Measurements from ENCODE around the gene LRRC26. TPM values are rescaled to one million over a fixed set of nuclear protein-coding genes. Genes with fewer than 3 reads are reported as not detected.

The LRRC26 gene
- total and polyA plus RNA-seq, 4 donors: 0.12 to 5.2 (median 0.57) TPM

DNA sequence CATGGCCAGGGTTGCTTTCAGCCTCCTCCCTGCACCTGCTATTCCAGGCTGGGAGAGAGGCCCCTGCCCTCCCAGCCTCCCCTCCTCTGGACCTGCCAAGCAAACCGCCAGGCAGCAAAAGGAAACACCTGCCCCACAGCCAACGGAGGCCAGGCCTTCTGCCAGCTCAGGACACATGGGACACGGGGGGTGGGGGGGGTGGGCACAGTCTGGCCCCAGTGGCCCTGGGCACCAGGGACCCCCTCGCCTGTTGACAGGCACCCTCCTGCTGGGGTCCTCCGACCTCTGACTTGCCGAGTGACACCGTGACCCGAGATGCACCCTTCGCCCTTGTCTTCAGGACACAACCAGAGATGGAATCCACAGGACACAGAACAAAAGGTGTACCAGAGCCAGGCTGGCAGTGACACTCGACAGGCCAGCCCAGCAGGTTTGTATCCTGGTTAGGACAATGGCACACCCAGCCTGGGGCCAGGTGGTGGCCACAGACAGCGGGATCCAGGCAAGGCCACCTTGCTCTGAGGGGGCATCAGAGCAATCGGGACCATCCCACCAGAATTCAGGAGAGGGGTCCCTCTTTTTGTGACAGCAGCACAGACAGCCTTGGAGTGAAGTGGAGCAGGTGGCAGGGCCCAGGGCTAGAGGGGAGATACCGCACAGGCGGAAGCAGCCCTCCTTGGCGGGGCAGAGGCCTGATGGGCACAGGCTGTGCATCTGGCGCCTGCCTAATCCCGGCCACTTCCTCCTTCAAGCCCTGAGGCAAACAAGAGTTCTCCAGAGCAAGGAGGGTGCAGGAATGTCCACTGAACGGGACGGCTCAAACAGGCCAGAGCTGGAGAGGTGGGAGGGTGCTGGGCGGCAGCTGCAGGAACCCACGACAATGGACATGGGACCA, 3.3 kb upstream of the LRRC26 start:
- H3K27me3 ChIP-seq (ENCODE audit: control insufficient read depth in 3 of 3, insufficient read depth in 3 of 3, low read length in 2 of 3): peaks cover 0 to 11% (median 10%) of the 10 kb centered on the region in 3 donors
- no peaks in the 10 kb centered on the region for H3K9me3 ChIP-seq (ENCODE audit: control insufficient read depth in 4 of 4, insufficient read depth in 3 of 4, low read length in 3 of 4)
- ATAC-seq (ENCODE audit: insufficient read depth, low FRiP score) (no peak), DNase-seq (no peak)
- H3K27ac ChIP-seq (ENCODE audit: low read depth in 1 of 2, low read length in 1 of 2): no peak overlapping the region
- peaks cover 0 to 19% (median 0%) of the 10 kb centered on the region in 5 donors for H3K4me1 ChIP-seq (ENCODE audit: control insufficient read depth in 5 of 5, insufficient read depth in 5 of 5, low read length in 5 of 5)
- no peak overlapping the region for H3K9ac ChIP-seq (ENCODE audit: insufficient read depth in 1 of 2, low read length in 2 of 2)
- H3K36me3 ChIP-seq (ENCODE audit: control insufficient read depth in 4 of 4, insufficient read depth in 4 of 4, low read length in 4 of 4): peaks cover 0 to 10% (median 0%) of the 10 kb centered on the region in 4 donors
- no peak overlapping the region for H3K4me3 ChIP-seq
- TF ChIP-seq, protein P1, sequence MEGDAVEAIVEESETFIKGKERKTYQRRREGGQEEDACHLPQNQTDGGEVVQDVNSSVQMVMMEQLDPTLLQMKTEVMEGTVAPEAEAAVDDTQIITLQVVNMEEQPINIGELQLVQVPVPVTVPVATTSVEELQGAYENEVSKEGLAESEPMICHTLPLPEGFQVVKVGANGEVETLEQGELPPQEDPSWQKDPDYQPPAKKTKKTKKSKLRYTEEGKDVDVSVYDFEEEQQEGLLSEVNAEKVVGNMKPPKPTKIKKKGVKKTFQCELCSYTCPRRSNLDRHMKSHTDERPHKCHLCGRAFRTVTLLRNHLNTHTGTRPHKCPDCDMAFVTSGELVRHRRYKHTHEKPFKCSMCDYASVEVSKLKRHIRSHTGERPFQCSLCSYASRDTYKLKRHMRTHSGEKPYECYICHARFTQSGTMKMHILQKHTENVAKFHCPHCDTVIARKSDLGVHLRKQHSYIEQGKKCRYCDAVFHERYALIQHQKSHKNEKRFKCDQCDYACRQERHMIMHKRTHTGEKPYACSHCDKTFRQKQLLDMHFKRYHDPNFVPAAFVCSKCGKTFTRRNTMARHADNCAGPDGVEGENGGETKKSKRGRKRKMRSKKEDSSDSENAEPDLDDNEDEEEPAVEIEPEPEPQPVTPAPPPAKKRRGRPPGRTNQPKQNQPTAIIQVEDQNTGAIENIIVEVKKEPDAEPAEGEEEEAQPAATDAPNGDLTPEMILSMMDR (IDR thresholded peaks at IDR 0.05; ENCODE audit: control extremely low read depth, extremely low read depth): no peak
- 37 to 49% methylated on average over 20 to 21 of the region's 21 CpGs for WGBS, 2 donors

DNA sequence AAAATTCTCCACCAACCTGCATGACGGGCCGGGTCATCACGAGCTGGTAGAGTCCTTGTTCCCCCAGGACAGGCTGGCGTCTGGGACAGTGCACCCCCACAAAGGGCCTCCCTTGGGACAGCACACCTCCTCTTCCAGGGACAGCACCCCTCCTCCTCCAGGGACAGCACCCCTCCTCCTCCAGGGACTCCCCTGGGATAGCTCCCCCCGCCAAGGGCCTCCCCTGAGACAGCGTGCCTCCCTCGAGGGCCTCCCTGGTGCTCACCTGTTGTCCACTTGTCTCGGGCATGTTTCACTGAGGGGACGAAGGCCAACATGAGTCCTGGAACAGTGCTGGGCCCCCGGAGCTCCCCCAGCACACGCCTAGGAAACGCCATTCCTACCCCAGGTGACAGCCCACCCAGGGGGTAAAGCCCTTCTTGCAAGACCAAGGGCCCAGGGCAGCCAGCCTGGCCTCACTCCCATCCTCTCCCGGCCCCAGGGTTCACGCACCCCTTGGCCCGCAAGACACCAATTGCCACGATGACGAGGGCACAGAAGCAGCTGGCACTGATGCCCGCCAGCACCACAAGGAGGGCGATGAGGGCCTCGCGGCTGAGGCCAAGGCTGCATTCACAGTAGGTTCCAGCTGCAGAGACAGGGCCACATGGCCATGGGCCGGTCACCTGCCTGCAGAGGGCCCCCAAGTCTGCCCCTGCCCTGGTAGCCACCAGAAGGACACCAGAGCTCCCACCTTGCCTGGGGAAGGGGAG, 1.5 kb upstream of the LRRC26 start:
- Histone ChIP-seq H3K4me3 (no peak overlapping the region), H3K36me3 (ENCODE audit: control insufficient read depth in 4 of 4, insufficient read depth in 4 of 4, low read length in 4 of 4) (no peaks in the 10 kb centered on the region), H3K4me1 (ENCODE audit: control insufficient read depth in 5 of 5, insufficient read depth in 5 of 5, low read length in 5 of 5) (peaks cover 0 to 21% (median 0%) of the 10 kb centered on the region in 5 donors), H3K9ac (ENCODE audit: insufficient read depth in 1 of 2, low read length in 2 of 2) (no peak overlapping the region), H3K27me3 (ENCODE audit: control insufficient read depth in 3 of 3, insufficient read depth in 3 of 3, low read length in 2 of 3) (peaks cover 0 to 25% (median 17%) of the 10 kb centered on the region in 3 donors), H3K9me3 (ENCODE audit: control insufficient read depth in 4 of 4, insufficient read depth in 3 of 4, low read length in 3 of 4) (no peaks in the 10 kb centered on the region), H3K27ac (ENCODE audit: low read depth in 1 of 2, low read length in 1 of 2) (no peak overlapping the region)
- TF ChIP-seq, protein P1 (IDR thresholded peaks at IDR 0.05; ENCODE audit: control extremely low read depth, extremely low read depth): no peak
- no peak for ATAC-seq (ENCODE audit: insufficient read depth, low FRiP score)
- WGBS, 2 donors: 81 to 87% methylated on average over 22 of the region's 22 CpGs
- DNase-seq: no peak

DNA sequence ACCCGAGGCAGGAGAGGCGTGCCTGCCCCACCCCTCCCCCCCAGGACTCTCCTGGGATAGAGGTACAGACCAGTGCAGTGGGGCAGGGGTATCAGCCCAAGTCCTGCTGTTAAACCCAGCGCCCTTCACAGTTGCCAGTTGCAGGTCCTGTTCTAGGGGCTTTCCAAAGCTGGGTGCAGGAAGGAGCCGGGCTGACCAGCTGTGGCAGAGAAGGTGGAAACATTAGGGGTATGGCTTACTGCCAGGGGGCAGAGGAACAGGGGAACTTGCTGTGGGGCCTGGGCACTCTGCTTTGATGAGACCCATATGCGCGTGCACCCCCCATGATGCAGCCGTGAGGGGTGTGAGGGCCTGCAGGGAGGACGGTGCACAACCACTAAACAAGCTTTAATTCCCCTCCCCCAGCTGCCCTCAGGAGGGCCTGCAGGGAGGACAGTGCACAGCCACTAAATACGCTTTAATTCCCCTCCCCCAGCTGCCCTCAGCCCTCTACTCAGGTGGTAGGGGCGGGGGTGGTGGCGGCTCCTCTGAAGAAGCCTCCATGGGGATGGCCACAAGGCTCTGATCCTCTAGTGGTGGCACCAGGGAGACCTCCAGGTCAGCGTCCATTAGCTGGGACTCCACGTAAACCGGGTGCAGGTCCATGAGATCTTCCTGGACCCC, 766 bp upstream of the LRRC26 start:
- Histone ChIP-seq H3K4me1 (ENCODE audit: control insufficient read depth in 5 of 5, insufficient read depth in 5 of 5, low read length in 5 of 5) (peaks cover 0 to 21% (median 0%) of the 10 kb centered on the region in 5 donors), H3K9ac (ENCODE audit: insufficient read depth in 1 of 2, low read length in 2 of 2) (no peak overlapping the region), H3K9me3 (ENCODE audit: control insufficient read depth in 4 of 4, insufficient read depth in 3 of 4, low read length in 3 of 4) (no peaks in the 10 kb centered on the region), H3K4me3 (no peak overlapping the region), H3K36me3 (ENCODE audit: control insufficient read depth in 4 of 4, insufficient read depth in 4 of 4, low read length in 4 of 4) (no peaks in the 10 kb centered on the region), H3K27me3 (ENCODE audit: control insufficient read depth in 3 of 3, insufficient read depth in 3 of 3, low read length in 2 of 3) (peaks cover 6 to 30% (median 18%) of the 10 kb centered on the region in 3 donors), H3K27ac (ENCODE audit: low read depth in 1 of 2, low read length in 1 of 2) (no peak overlapping the region)
- TF ChIP-seq, protein P1 (IDR thresholded peaks at IDR 0.05; ENCODE audit: control extremely low read depth, extremely low read depth): no peak
- WGBS, 2 donors: 44 to 54% methylated on average over 14 of the region's 14 CpGs
- DNase-seq (no peak), ATAC-seq (ENCODE audit: insufficient read depth, low FRiP score) (no peak)

Measured in lung (tissue), 12 donors.